ENCODE results near the gene SLCO2B1.

SLCO2B1 gene

GRCh38 chr11:75145972-75146519, 4.9 kb upstream of the SLCO2B1 start:
- no peak for DNase-seq

- DNase-seq = no peak
Observed at GRCh38 chr11:75146711-75147110, 4.2 kb upstream of the SLCO2B1 start.

- no peak for DNase-seq
Observed at GRCh38 chr11:75147191-75147874, 3.6 kb upstream of the SLCO2B1 start.

- DNase-seq = no peak
Observed at GRCh38 chr11:75147875-75148263, 3.0 kb upstream of the SLCO2B1 start.

GRCh38 chr11:75148436-75148983, 2.4 kb upstream of the SLCO2B1 start:
- no peak for DNase-seq

GRCh38 chr11:75149766-75150465, 991 bp upstream of the SLCO2B1 start:
- DNase-seq = no peak

GRCh38 chr11:75151346-75152047, 590 bp downstream of the SLCO2B1 start:
- no peak for DNase-seq

- no peak for DNase-seq
Observed at GRCh38 chr11:75152090-75152489, 1.2 kb downstream of the SLCO2B1 start.

- DNase-seq = no peak
Observed at GRCh38 chr11:75152651-75153427, 1.9 kb downstream of the SLCO2B1 start.

- DNase-seq = no peak
Observed at GRCh38 chr11:75154646-75155569, 4.0 kb downstream of the SLCO2B1 start.

GRCh38 chr11:75155570-75156422, 4.9 kb downstream of the SLCO2B1 start:
- DNase-seq = no peak

- DNase-seq = no peak
Observed at GRCh38 chr11:75158241-75158640, 7.3 kb downstream of the SLCO2B1 start.

- DNase-seq = no peak
Observed at GRCh38 chr11:75158696-75159150, 7.8 kb downstream of the SLCO2B1 start.

- no peak for DNase-seq
Observed at GRCh38 chr11:75159151-75159953, 8.4 kb downstream of the SLCO2B1 start.

GRCh38 chr11:75160220-75160757, 9.4 kb downstream of the SLCO2B1 start:
- DNase-seq = no peak

GRCh38 chr11:75160880-75161279, 10.0 kb downstream of the SLCO2B1 start:
- DNase-seq = no peak

- DNase-seq = no peak
Observed at GRCh38 chr11:75161506-75162095, 10.7 kb downstream of the SLCO2B1 start.

GRCh38 chr11:75162954-75163353, 12.0 kb downstream of the SLCO2B1 start:
- DNase-seq = no peak

All from activated CD4-positive, alpha-beta T cell treated with anti-CD3 and anti-CD28 coated beads, Interleukin-2, amount 50 U/mL, for 48 hours (primary cell).